Epithelial cell of proximal tubule (primary cell): ENCODE results near the gene TP53RK. TPM values are rescaled to one million over a fixed set of nuclear protein-coding genes. Genes with fewer than 3 reads are reported as not detected.

Experiments
- DNase-seq: peaks from one replicate; pipeline ENCODE4 v3.0.0-alpha.2; 2011; ENCODE audit warnings: low read depth
- H3K4me3 ChIP-seq: 2 replicates; pipeline ENCODE4 v1.5.1; 2011; ENCODE audit warnings: low read depth, mild to moderate bottlenecking, low read length
- CTCF ChIP-seq: conservative IDR thresholded peaks from 2 replicates; pipeline ENCODE4 v1.5.1; 2012; ENCODE audit warnings: low read depth, mild to moderate bottlenecking, low read length
- total RNA-seq: library from RNA; depleted of rRNA; stranded (reverse); fragments of >200 nt; gene quantifications from 2 replicates; pipeline ENCODE4 v1.2.3, GENCODE V29; 2015

TP53RK gene
- 21.0 and 22.8 TPM in 2 replicates for total RNA-seq

GRCh38 chr20:46689082-46689753, at the start of gene TP53RK:
TP53RK (minus strand) TSS chr20:46689444; CDS start chr20:46689414, 30 bp downstream.
- DNase-seq, result peak; percentile 96
- H3K4me3 ChIP-seq, result peak within 1 kb of the TSS; percentile 86
- peak; percentile 10 for TF ChIP-seq CTCF

GRCh38 chr20:46735436-46735835, 46.2 kb upstream of the TP53RK start:
- no peak overlapping the region for H3K4me3 ChIP-seq
- no peak for TF ChIP-seq CTCF
- no peak for DNase-seq

- no peak for DNase-seq
- H3K4me3 ChIP-seq, result no peak overlapping the region
- TF ChIP-seq CTCF, result no peak
Measured at GRCh38 chr20:46731770-46732169, 42.5 kb upstream of the TP53RK start.

- no peak for DNase-seq
- no peak overlapping the region for H3K4me3 ChIP-seq
- TF ChIP-seq CTCF, result no peak
Measured at GRCh38 chr20:46725186-46726165, 36.2 kb upstream of the TP53RK start.

- H3K4me3 ChIP-seq, result no peak overlapping the region
- no peak for DNase-seq
- TF ChIP-seq CTCF, result no peak
Measured at GRCh38 chr20:46724343-46724959, 35.2 kb upstream of the TP53RK start.

- no peak overlapping the region for H3K4me3 ChIP-seq
- no peak for DNase-seq
Measured at GRCh38 chr20:46723039-46723438, 33.8 kb upstream of the TP53RK start.

More at GRCh38 chr20:46723039-46723438, 33.8 kb upstream of the TP53RK start:
- no peak for TF ChIP-seq CTCF
